Measurements from ENCODE around the gene STX8. TPM values are rescaled to one million over a fixed set of nuclear protein-coding genes. Genes with fewer than 3 reads are reported as not detected.

Gene STX8
- total RNA-seq, 4 donors from 2014 or later: 22.0 to 67.3 (median 46.5) TPM

- Histone ChIP-seq H3K4me1 (no peaks in the 10 kb centered on the region), H3K27me3 (no peaks in the 10 kb centered on the region), H3K36me3 (no peaks in the 10 kb centered on the region), H3K4me3 (no peak overlapping the region), H3K9me3 (no peaks in the 10 kb centered on the region), H3K27ac (peak overlapping the region; percentile 66 to 81)
- no peak for DNase-seq
- intact Hi-C loops (cut with DNase I; ENCODE audit: low total_unique reads): no loop called here
- no peak for TF ChIP-seq CTCF (IDR thresholded peaks at IDR 0.05)
- no peak for TF ChIP-seq POLR2A (IDR thresholded peaks at IDR 0.05)
These were observed 357.5 kb downstream of the STX8 start for GRCh38 chr17:9218064-9218635.

- H3K4me3 ChIP-seq: no peak overlapping the region
- H3K27me3 ChIP-seq: no peaks in the 10 kb centered on the region
- H3K27ac ChIP-seq: peak overlapping the region; percentile 66 to 81
- DNase-seq: peak in 1 of 2 donors; percentile 77
- intact Hi-C loops (cut with DNase I; ENCODE audit: low total_unique reads): no loop called here
- no peaks in the 10 kb centered on the region for H3K4me1 ChIP-seq
- no peaks in the 10 kb centered on the region for H3K36me3 ChIP-seq
- H3K9me3 ChIP-seq: no peaks in the 10 kb centered on the region
- no peak for TF ChIP-seq CTCF (IDR thresholded peaks at IDR 0.05)
- no peak for TF ChIP-seq POLR2A (IDR thresholded peaks at IDR 0.05)
These were observed 358.2 kb downstream of the STX8 start for GRCh38 chr17:9217151-9218056.

- Histone ChIP-seq H3K36me3 (no peaks in the 10 kb centered on the region), H3K27me3 (no peaks in the 10 kb centered on the region), H3K4me1 (no peaks in the 10 kb centered on the region), H3K4me3 (no peak overlapping the region), H3K9me3 (no peaks in the 10 kb centered on the region), H3K27ac (no peak overlapping the region)
- no peak for DNase-seq
- TF ChIP-seq CTCF (IDR thresholded peaks at IDR 0.05): no peak
- TF ChIP-seq POLR2A (IDR thresholded peaks at IDR 0.05): no peak
- intact Hi-C loops (cut with DNase I; ENCODE audit: low total_unique reads): no loop called here
These were observed 360.2 kb downstream of the STX8 start for GRCh38 chr17:9215465-9215864.

- Histone ChIP-seq H3K27ac (no peak overlapping the region), H3K4me3 (no peak overlapping the region), H3K27me3 (no peaks in the 10 kb centered on the region), H3K36me3 (no peaks in the 10 kb centered on the region), H3K4me1 (no peaks in the 10 kb centered on the region), H3K9me3 (no peaks in the 10 kb centered on the region)
- intact Hi-C loops (cut with DNase I; ENCODE audit: low total_unique reads): no loop called here
- TF ChIP-seq CTCF (IDR thresholded peaks at IDR 0.05) (no peak), POLR2A (IDR thresholded peaks at IDR 0.05) (no peak)
- DNase-seq: no peak
These were observed 362.3 kb downstream of the STX8 start for GRCh38 chr17:9213303-9213640.
